ENCODE measurements around the gene NLGN1. TPM values are rescaled to one million over a fixed set of nuclear protein-coding genes. Genes with fewer than 3 reads are reported as not detected.

Gene NLGN1
- total and polyA plus RNA-seq, 2 of the 13 experiments (the other 11 are each of a cell fraction or from before 2014, with no cell fraction given): not detected

- in situ Hi-C loops (cut with HindIII; ENCODE audit: extremely low pct_ligation_motif_present, low pct_unique_long_range_greater_than_20kb): no loop called here
- no peak overlapping the region for H2AFZ ChIP-seq (ENCODE audit: low read length)
- DNase-seq (ENCODE audit: low spot score) (no peak), ATAC-seq (no peak), FAIRE-seq (no peak)
- POLR2A ChIA-PET: no interaction called here
- H3K79me2 ChIP-seq (ENCODE audit: insufficient read depth, low read length): no peaks in the 10 kb centered on the region
- H3K9me3 ChIP-seq (ENCODE audit: low read length): no peaks in the 10 kb centered on the region
- H3K36me3 ChIP-seq (replicated peaks in 1 of 2; ENCODE audit: control insufficient read depth in 1 of 2, insufficient read depth in 2 of 2, low read length in 2 of 2): no peaks in the 10 kb centered on the region
- H3K27me3 ChIP-seq (ENCODE audit: control insufficient read depth in 1 of 2, insufficient read depth in 2 of 2, low read length in 2 of 2): no peaks in the 10 kb centered on the region; a peak in 1 of 5 replicates
- 0% methylated on average over 1 of the region's 1 CpG for WGBS (ENCODE audit: low lambda C conversion rate)
- TF ChIP-seq ZNF83 (CRISPR knock-in tag; IDR thresholded peaks at IDR 0.05; ENCODE audit: borderline replicate concordance) (no peak), MLLT10 (CRISPR knock-in tag; IDR thresholded peaks at IDR 0.05) (no peak), PITX1 (CRISPR knock-in tag; IDR thresholded peaks at IDR 0.05) (no peak), HNRNPL (IDR thresholded peaks at IDR 0.05; ENCODE audit: low read depth, low read length) (no peak), NONO (IDR thresholded peaks at IDR 0.05) (no peak), NONO (CRISPR knock-in tag; conservative IDR thresholded peaks at IDR 0.05) (no peak), MED13 (CRISPR knock-in tag; IDR thresholded peaks at IDR 0.05) (no peak)
- CTCF ChIA-PET (ENCODE audit: low intra/inter-chr PET ratio, low total read pairs): no interaction called here
- H3K4me1 ChIP-seq (ENCODE audit: insufficient read depth, low read length): no peaks in the 10 kb centered on the region
- no peak overlapping the region for H3K9ac ChIP-seq (ENCODE audit: insufficient read depth, low read depth, low read length)
- intact Hi-C loops (cut with micrococcal nuclease; ENCODE audit: unreplicated experiment): no loop called here
- no peak overlapping the region for H3K4me2 ChIP-seq (ENCODE audit: low read depth, low read length)
- H4K20me1 ChIP-seq (ENCODE audit: insufficient read depth, low read length): no peaks in the 10 kb centered on the region
- BruUV-seq (replicated peaks): no TSS peak
- no peak overlapping the region for H3K27ac ChIP-seq (ENCODE audit: extremely low read length, insufficient read depth, low read length)
- no peak overlapping the region for H3K4me3 ChIP-seq (replicated peaks in 1 of 3; ENCODE audit: insufficient read depth in 1 of 3, low read depth in 2 of 3, low read length in 3 of 3)
These were observed 336.9 kb downstream of the NLGN1 start for GRCh38 chr3:173734473-173734872.

GRCh38 chr3:173734895-173735294 is 337.4 kb downstream of the NLGN1 start:
- Histone ChIP-seq H3K27me3 (ENCODE audit: control insufficient read depth in 1 of 2, insufficient read depth in 2 of 2, low read length in 2 of 2) (no peaks in the 10 kb centered on the region; a peak in 1 of 5 replicates), H3K4me1 (ENCODE audit: insufficient read depth, low read length) (no peaks in the 10 kb centered on the region), H3K79me2 (ENCODE audit: insufficient read depth, low read length) (no peaks in the 10 kb centered on the region), H3K4me2 (ENCODE audit: low read depth, low read length) (no peak overlapping the region), H3K36me3 (replicated peaks in 1 of 2; ENCODE audit: control insufficient read depth in 1 of 2, insufficient read depth in 2 of 2, low read length in 2 of 2) (no peaks in the 10 kb centered on the region), H3K27ac (ENCODE audit: extremely low read length, insufficient read depth, low read length) (no peak overlapping the region), H3K9ac (ENCODE audit: insufficient read depth, low read depth, low read length) (no peak overlapping the region), H2AFZ (ENCODE audit: low read length) (no peak overlapping the region), H3K9me3 (ENCODE audit: low read length) (no peaks in the 10 kb centered on the region), H4K20me1 (ENCODE audit: insufficient read depth, low read length) (no peaks in the 10 kb centered on the region), H3K4me3 (replicated peaks in 1 of 3; ENCODE audit: insufficient read depth in 1 of 3, low read depth in 2 of 3, low read length in 3 of 3) (no peak overlapping the region)
- DNase-seq (ENCODE audit: low spot score) (no peak), ATAC-seq (no peak), FAIRE-seq (no peak)
- WGBS (ENCODE audit: low lambda C conversion rate): 5% methylated on average over 1 of the region's 1 CpG
- POLR2A ChIA-PET: no interaction called here
- TF ChIP-seq ZNF318 (CRISPR knock-in tag; IDR thresholded peaks at IDR 0.05): no peak
- no peak for TF ChIP-seq GPN1 (CRISPR knock-in tag; IDR thresholded peaks at IDR 0.05; ENCODE audit: borderline replicate concordance)
- TF ChIP-seq NFE2L1 (CRISPR knock-in tag; IDR thresholded peaks at IDR 0.05; ENCODE audit: borderline replicate concordance): no peak
- TF ChIP-seq ZNF740 (CRISPR knock-in tag; IDR thresholded peaks at IDR 0.05): no peak
- CTCF ChIA-PET (ENCODE audit: low intra/inter-chr PET ratio, low total read pairs): no interaction called here
- in situ Hi-C loops (cut with HindIII; ENCODE audit: extremely low pct_ligation_motif_present, low pct_unique_long_range_greater_than_20kb) (no loop called here), intact Hi-C loops (cut with micrococcal nuclease; ENCODE audit: unreplicated experiment) (no loop called here)
- no TSS peak for BruUV-seq (replicated peaks)
